WERI-Rb-1 (cell line): ENCODE data around the gene C16orf74.

Experiments
- DNase-seq: peaks from one replicate; pipeline ENCODE4 v3.0.0-alpha.2; 2020
- H3K27ac ChIP-seq: fragments of 250-450 bp; sonication (Bioruptor Pico); 2 replicates; pipeline ENCODE4 v1.5.1; 2020; ENCODE audit warnings: mild to moderate bottlenecking, moderate library complexity
- H3K27me3 ChIP-seq: fragments of 250-450 bp; sonication (Bioruptor Pico); 2 replicates; pipeline ENCODE4 v1.5.1; 2021; ENCODE audit warnings: mild to moderate bottlenecking, low read depth, moderate library complexity; ENCODE audit not compliant: insufficient read depth, severe bottlenecking
- H3K36me3 ChIP-seq: fragments of 250-450 bp; sonication (Bioruptor Pico); 2 replicates; pipeline ENCODE4 v1.5.1; 2020; ENCODE audit warnings: mild to moderate bottlenecking, moderate library complexity
- H3K4me3 ChIP-seq: 2 replicates; pipeline ENCODE4 v1.5.1; 2011; ENCODE audit warnings: low read depth, mild to moderate bottlenecking, control low read depth, low read length
- H3K9me3 ChIP-seq: fragments of 250-450 bp; sonication (Bioruptor Pico); 2 replicates; pipeline ENCODE4 v1.5.1; 2021; ENCODE audit warnings: mild to moderate bottlenecking, moderate library complexity; ENCODE audit not compliant: severe bottlenecking
- CTCF ChIP-seq: IDR thresholded peaks from 2 replicates; pipeline ENCODE4 v1.5.1; 2011; ENCODE audit warnings: low read depth, mild to moderate bottlenecking, control low read depth, inconsistent platforms, low read length

The C16orf74 gene

GRCh38 chr16:85796599-85796998 is 45.7 kb upstream of the C16orf74 start:
- no peak overlapping the region for H3K27ac ChIP-seq
- no peak for DNase-seq
- H3K9me3 ChIP-seq, result no peaks in the 10 kb centered on the region
- H3K27me3 ChIP-seq, result no peaks in the 10 kb centered on the region
- H3K36me3 ChIP-seq, result peaks cover 3% of the 10 kb centered on the region
- H3K4me3 ChIP-seq, result no peak overlapping the region
- TF ChIP-seq CTCF, result no peak

- no peaks in the 10 kb centered on the region for H3K9me3 ChIP-seq
Observed at GRCh38 chr16:85796152-85796551, 45.3 kb upstream of the C16orf74 start.

GRCh38 chr16:85794696-85795095 is 43.8 kb upstream of the C16orf74 start:
- Histone ChIP-seq H3K4me3 (no peak overlapping the region), H3K9me3 (no peaks in the 10 kb centered on the region), H3K27me3 (no peaks in the 10 kb centered on the region), H3K36me3 (peaks cover 5% of the 10 kb centered on the region), H3K27ac (no peak overlapping the region)
- no peak for DNase-seq
- TF ChIP-seq CTCF, result no peak

More at GRCh38 chr16:85796152-85796551, 45.3 kb upstream of the C16orf74 start:
- Histone ChIP-seq H3K27me3 (no peaks in the 10 kb centered on the region), H3K36me3 (peaks cover 5% of the 10 kb centered on the region), H3K4me3 (no peak overlapping the region), H3K27ac (no peak overlapping the region)
- no peak for DNase-seq
- TF ChIP-seq CTCF, result no peak

GRCh38 chr16:85793662-85794298 is 42.9 kb upstream of the C16orf74 start:
- no peak for TF ChIP-seq CTCF
- DNase-seq, result no peak
- H3K27me3 ChIP-seq, result no peaks in the 10 kb centered on the region
- H3K27ac ChIP-seq, result no peak overlapping the region
- peaks cover 5% of the 10 kb centered on the region for H3K36me3 ChIP-seq
- H3K4me3 ChIP-seq, result no peak overlapping the region
- H3K9me3 ChIP-seq, result no peaks in the 10 kb centered on the region

- Histone ChIP-seq H3K27me3 (no peaks in the 10 kb centered on the region), H3K27ac (no peak overlapping the region)
Observed at GRCh38 chr16:85789773-85790172, 38.9 kb upstream of the C16orf74 start.

More at GRCh38 chr16:85789773-85790172, 38.9 kb upstream of the C16orf74 start:
- Histone ChIP-seq H3K4me3 (no peak overlapping the region), H3K9me3 (no peaks in the 10 kb centered on the region), H3K36me3 (peaks cover 12% of the 10 kb centered on the region)
- no peak for TF ChIP-seq CTCF
- no peak for DNase-seq
